HUES6 (cell line): ENCODE data around the gene RAD1.
A peak's percentile ranks its signal among the peaks of the same experiment; 100 is the strongest.

Experiments
- H3K27ac ChIP-seq: 2 replicates; pipeline ENCODE4 v1.7.0; 2013; ENCODE audit warnings: low read depth, mild to moderate bottlenecking, low read length, inconsistent platforms
- H3K27me3 ChIP-seq: 2 replicates; pipeline ENCODE4 v1.6.1; 2013; ENCODE audit warnings: low read length; ENCODE audit not compliant: control insufficient read depth, insufficient read depth
- H3K36me3 ChIP-seq: 2 replicates; pipeline ENCODE4 v1.6.1; 2013; ENCODE audit warnings: low read length; ENCODE audit not compliant: control insufficient read depth, insufficient read depth
- H3K4me1 ChIP-seq: 2 replicates; pipeline ENCODE4 v1.6.1; 2013; ENCODE audit warnings: low read length; ENCODE audit not compliant: control insufficient read depth, insufficient read depth
- H3K4me3 ChIP-seq: 2 replicates; pipeline ENCODE4 v1.5.1; 2013; ENCODE audit warnings: low read depth, low read length
- H3K9ac ChIP-seq: one replicate; pipeline ENCODE4 v1.6.1; 2013; ENCODE audit warnings: mild to moderate bottlenecking, low read length
- H3K9me3 ChIP-seq: 2 replicates; pipeline ENCODE4 v1.6.1; 2013; ENCODE audit warnings: low read depth, low read length; ENCODE audit not compliant: control insufficient read depth, insufficient read depth

RAD1 gene

GRCh38 chr5:34915139-34915855, at the start of gene RAD1, which contains the start of gene BRIX1:
TSS of gene RAD1 (minus strand) at chr5:34915504. CDS start at chr5:34914892, 612 bp downstream.
TSS of gene BRIX1 (plus strand) at chr5:34915711. CDS start at chr5:34915739, 28 bp downstream.
- H3K36me3 ChIP-seq, result peaks cover 53% of the 10 kb centered on the region
- H3K4me3 ChIP-seq, result peak within 1 kb of the TSS; percentile 78
- no peaks in the 10 kb centered on the region for H3K9me3 ChIP-seq
- H3K4me1 ChIP-seq, result peaks cover 10% of the 10 kb centered on the region; the same call in 1 of the 2 replicates
- H3K27ac ChIP-seq, result peak within 1 kb of the TSS; percentile 87
- H3K27me3 ChIP-seq, result no peaks in the 10 kb centered on the region
- H3K9ac ChIP-seq, result peak within 1 kb of the TSS; percentile 94

GRCh38 chr5:34959323-34959722, 44.0 kb upstream of the RAD1 start:
- no peak overlapping the region for H3K9ac ChIP-seq
- no peaks in the 10 kb centered on the region for H3K9me3 ChIP-seq
- H3K27ac ChIP-seq, result no peak overlapping the region
- H3K36me3 ChIP-seq, result peaks cover 9% of the 10 kb centered on the region
- H3K27me3 ChIP-seq, result no peaks in the 10 kb centered on the region
- no peak overlapping the region for H3K4me3 ChIP-seq
- H3K4me1 ChIP-seq, result no peaks in the 10 kb centered on the region

- H3K9me3 ChIP-seq, result no peaks in the 10 kb centered on the region
- no peak overlapping the region for H3K4me3 ChIP-seq
- H3K27me3 ChIP-seq, result no peaks in the 10 kb centered on the region
- no peak overlapping the region for H3K27ac ChIP-seq
- H3K4me1 ChIP-seq, result no peaks in the 10 kb centered on the region
- no peak overlapping the region for H3K9ac ChIP-seq
- peaks cover 21% of the 10 kb centered on the region for H3K36me3 ChIP-seq
Measured at GRCh38 chr5:34957857-34958690, 42.8 kb upstream of the RAD1 start.

- H3K9me3 ChIP-seq, result no peaks in the 10 kb centered on the region
- H3K27me3 ChIP-seq, result no peaks in the 10 kb centered on the region
- H3K4me1 ChIP-seq, result no peaks in the 10 kb centered on the region
- H3K36me3 ChIP-seq, result peaks cover 27% of the 10 kb centered on the region
- no peak overlapping the region for H3K27ac ChIP-seq
- no peak overlapping the region for H3K9ac ChIP-seq
- H3K4me3 ChIP-seq, result no peak overlapping the region
Measured at GRCh38 chr5:34957321-34957720, 42.0 kb upstream of the RAD1 start.

GRCh38 chr5:34944460-34945047, 29.2 kb upstream of the RAD1 start:
- Histone ChIP-seq H3K4me3 (no peak overlapping the region), H3K36me3 (peaks cover 82% of the 10 kb centered on the region), H3K9ac (no peak overlapping the region), H3K9me3 (no peaks in the 10 kb centered on the region), H3K4me1 (no peaks in the 10 kb centered on the region), H3K27me3 (no peaks in the 10 kb centered on the region), H3K27ac (no peak overlapping the region)

GRCh38 chr5:34944044-34944443, 28.7 kb upstream of the RAD1 start:
- H3K27ac ChIP-seq, result no peak overlapping the region
- no peaks in the 10 kb centered on the region for H3K4me1 ChIP-seq
- H3K36me3 ChIP-seq, result peaks cover 79% of the 10 kb centered on the region
- H3K9ac ChIP-seq, result no peak overlapping the region
- no peaks in the 10 kb centered on the region for H3K9me3 ChIP-seq
- no peak overlapping the region for H3K4me3 ChIP-seq
- H3K27me3 ChIP-seq, result no peaks in the 10 kb centered on the region

- no peaks in the 10 kb centered on the region for H3K4me1 ChIP-seq
- no peak overlapping the region for H3K4me3 ChIP-seq
- no peaks in the 10 kb centered on the region for H3K27me3 ChIP-seq
- peaks cover 86% of the 10 kb centered on the region for H3K36me3 ChIP-seq
- H3K27ac ChIP-seq, result no peak overlapping the region
- no peak overlapping the region for H3K9ac ChIP-seq
- no peaks in the 10 kb centered on the region for H3K9me3 ChIP-seq
Measured at GRCh38 chr5:34941936-34942335, 26.6 kb upstream of the RAD1 start.

GRCh38 chr5:34932947-34933346, 17.6 kb upstream of the RAD1 start:
- Histone ChIP-seq H3K27me3 (no peaks in the 10 kb centered on the region), H3K4me3 (no peak overlapping the region), H3K36me3 (peaks cover 38% of the 10 kb centered on the region), H3K4me1 (peaks cover 14% of the 10 kb centered on the region), H3K27ac (no peak overlapping the region), H3K9ac (no peak overlapping the region), H3K9me3 (no peaks in the 10 kb centered on the region)

GRCh38 chr5:34930870-34931269, 15.6 kb upstream of the RAD1 start:
- Histone ChIP-seq H3K36me3 (peaks cover 30% of the 10 kb centered on the region), H3K9ac (peak overlapping the region; percentile 73), H3K9me3 (no peaks in the 10 kb centered on the region), H3K4me3 (peak overlapping the region; percentile 70), H3K27me3 (no peaks in the 10 kb centered on the region), H3K27ac (peak overlapping the region; percentile 58; the same call in 1 of the 2 replicates), H3K4me1 (peaks cover 14% of the 10 kb centered on the region)

- no peaks in the 10 kb centered on the region for H3K27me3 ChIP-seq
- H3K9ac ChIP-seq, result peak overlapping the region; percentile 73
- H3K27ac ChIP-seq, result peak overlapping the region; percentile 58; the same call in 1 of the 2 replicates
- peaks cover 14% of the 10 kb centered on the region for H3K4me1 ChIP-seq
- H3K36me3 ChIP-seq, result peaks cover 30% of the 10 kb centered on the region
- peak overlapping the region; percentile 70 for H3K4me3 ChIP-seq
- H3K9me3 ChIP-seq, result no peaks in the 10 kb centered on the region
Measured at GRCh38 chr5:34930462-34930844, 15.1 kb upstream of the RAD1 start.
